Astrocyte (in vitro differentiated cells and primary cell): ENCODE measurements around the gene SURF4. TPM values are rescaled to one million over a fixed set of nuclear protein-coding genes. Genes with fewer than 3 reads are reported as not detected.
A peak's percentile ranks its signal among the peaks of the same experiment; 100 is the strongest.

Experiments used
- DNase-seq: peaks from one replicate; pipeline ENCODE4 v3.0.0-alpha.2; 2010; ENCODE audit warnings: low read depth
- FAIRE-seq: peaks from 2 replicates; lab custom pipeline; 2011; peaks lifted over from hg19 to GRCh38; lab: Jason Lieb, UNC
- H2AFZ ChIP-seq: 2 replicates; pipeline ENCODE4 v1.6.0; 2012; ENCODE audit warnings: low read depth, low read length, inconsistent platforms
- H3K27ac ChIP-seq: 2 replicates; pipeline ENCODE4 v1.5.1; 2011; ENCODE audit warnings: low read depth, low read length, inconsistent platforms
- H3K27me3 ChIP-seq: 2 replicates; pipeline ENCODE4 v1.6.0; 2011; ENCODE audit warnings: low read length, inconsistent platforms; ENCODE audit not compliant: insufficient read depth
- H3K36me3 ChIP-seq: 2 replicates; pipeline ENCODE4 v1.5.1; 2011; ENCODE audit warnings: low read length, inconsistent platforms; ENCODE audit not compliant: insufficient read depth
- H3K4me1 ChIP-seq: 2 replicates; pipeline ENCODE4 v1.5.1; 2011; ENCODE audit warnings: low read length, inconsistent platforms; ENCODE audit not compliant: insufficient read depth
- H3K4me2 ChIP-seq: 2 replicates; pipeline ENCODE4 v1.6.0; 2012; ENCODE audit warnings: low read length, inconsistent platforms
- H3K4me3 ChIP-seq: 2 replicates; pipeline ENCODE4 v1.5.1; 2011; ENCODE audit warnings: low read depth, mild to moderate bottlenecking, low read length, inconsistent platforms; ENCODE audit not compliant: insufficient read depth
- H3K79me2 ChIP-seq: 2 replicates; pipeline ENCODE4 v1.6.0; 2012; ENCODE audit warnings: mild to moderate bottlenecking, low read length, inconsistent platforms; ENCODE audit not compliant: insufficient read depth
- H3K9ac ChIP-seq: 2 replicates; pipeline ENCODE4 v1.6.0; 2012; ENCODE audit warnings: mild to moderate bottlenecking, low read length, inconsistent platforms
- H3K9me3 ChIP-seq: 2 replicates; pipeline ENCODE4 v1.5.1; 2012; ENCODE audit warnings: low read depth, mild to moderate bottlenecking, low read length, inconsistent platforms; ENCODE audit not compliant: insufficient read depth
- H4K20me1 ChIP-seq: 2 replicates; pipeline ENCODE4 v1.6.0; 2012; ENCODE audit warnings: low read length, inconsistent platforms; ENCODE audit not compliant: insufficient read depth
- H3K27ac Mint-ChIP-seq: one replicate; pipeline ENCODE4 v1.8.0; 2021; ENCODE audit warnings: mild to moderate bottlenecking, mixed read lengths; ENCODE audit not compliant: unreplicated experiment
- H3K27me3 Mint-ChIP-seq: one replicate; pipeline ENCODE4 v1.8.0; 2021; ENCODE audit warnings: low read depth, mixed read lengths; ENCODE audit not compliant: unreplicated experiment
- H3K36me3 Mint-ChIP-seq: one replicate; pipeline ENCODE4 v1.8.0; 2021; ENCODE audit warnings: low read depth, mixed read lengths; ENCODE audit not compliant: unreplicated experiment
- H3K4me1 Mint-ChIP-seq: one replicate; pipeline ENCODE4 v1.8.0; 2021; ENCODE audit warnings: low read depth, mixed read lengths; ENCODE audit not compliant: unreplicated experiment
- H3K4me3 Mint-ChIP-seq: one replicate; pipeline ENCODE4 v1.8.0; 2021; ENCODE audit warnings: mild to moderate bottlenecking, moderate library complexity, mixed read lengths; ENCODE audit not compliant: unreplicated experiment
- H3K9me3 Mint-ChIP-seq: one replicate; pipeline ENCODE4 v1.8.0; 2021; ENCODE audit warnings: mild to moderate bottlenecking, mixed read lengths; ENCODE audit not compliant: unreplicated experiment
- EZH2 ChIP-seq: IDR thresholded peaks from 2 replicates; pipeline ENCODE4 v1.6.1; 2012; ENCODE audit warnings: mild to moderate bottlenecking, low read length, inconsistent platforms; ENCODE audit not compliant: insufficient read depth
- total RNA-seq: library from RNA; stranded (reverse); gene quantifications from 2 replicates; pipeline ENCODE4 v1.2.1, GENCODE V29; 2021
- TF ChIP-seq, protein P1 (sequence below): IDR thresholded peaks from 2 replicates; pipeline ENCODE4 v1.5.1; 2011; ENCODE audit warnings: low read depth, mild to moderate bottlenecking, inconsistent platforms, low read length, moderate library complexity; ENCODE audit not compliant: insufficient read depth

SURF4 gene
- total RNA-seq, 1 donor from 2014 or later: 338 TPM

DNA sequence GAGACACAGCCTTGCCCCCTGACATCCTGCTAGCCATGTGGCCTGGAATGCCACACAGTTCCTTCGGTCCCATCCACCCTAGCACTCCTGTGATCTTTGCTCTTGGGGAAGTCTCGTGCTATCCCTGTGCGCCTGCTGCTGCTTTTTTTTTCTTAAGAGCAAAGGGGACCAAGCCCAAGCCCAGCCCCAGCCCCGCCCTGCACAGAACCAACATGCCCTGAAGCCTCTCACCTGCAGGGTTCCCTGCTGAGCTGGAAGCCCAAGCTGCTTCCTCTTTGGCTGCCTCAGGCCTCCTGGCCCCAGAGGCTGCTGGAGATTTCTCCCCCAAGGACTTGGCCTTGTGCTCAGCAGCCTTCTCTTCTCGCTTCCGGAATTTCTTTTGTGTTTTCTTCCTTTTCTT lies 41.7 kb downstream of the SURF4 start:
- no peaks in the 10 kb centered on the region for H3K9me3 Mint-ChIP-seq

DNA sequence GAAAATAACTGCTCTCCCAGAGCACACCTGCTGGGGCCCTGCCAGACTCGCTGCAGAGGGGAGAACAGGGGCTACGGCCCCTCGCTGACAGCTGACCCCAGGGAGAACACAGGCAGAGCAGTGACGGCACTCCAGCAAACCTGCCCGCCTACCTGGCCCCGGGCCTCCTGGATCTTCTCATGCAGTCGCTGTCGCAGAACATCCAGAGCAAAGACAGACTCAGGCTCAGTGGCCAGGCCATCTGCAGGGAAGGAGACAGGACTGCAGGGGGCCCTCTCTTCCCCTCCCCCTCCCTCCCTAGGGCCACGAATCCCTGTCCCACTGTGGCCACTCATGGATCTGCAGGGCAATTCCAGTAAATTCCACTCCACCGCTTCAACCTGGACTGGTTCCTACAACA lies 42.3 kb downstream of the SURF4 start:
- Histone ChIP-seq H3K4me3 (no peak overlapping the region), H4K20me1 (peaks cover 40% of the 10 kb centered on the region), H2AFZ (no peak overlapping the region), H3K79me2 (peaks cover 36% of the 10 kb centered on the region), H3K4me1 (peaks cover 7% of the 10 kb centered on the region), H3K9me3 (no peaks in the 10 kb centered on the region), H3K27me3 (no peaks in the 10 kb centered on the region), H3K27ac (no peak overlapping the region), H3K36me3 (peaks cover 24% of the 10 kb centered on the region), H3K4me2 (no peak overlapping the region), H3K9ac (no peak overlapping the region)
- TF ChIP-seq, protein P1, sequence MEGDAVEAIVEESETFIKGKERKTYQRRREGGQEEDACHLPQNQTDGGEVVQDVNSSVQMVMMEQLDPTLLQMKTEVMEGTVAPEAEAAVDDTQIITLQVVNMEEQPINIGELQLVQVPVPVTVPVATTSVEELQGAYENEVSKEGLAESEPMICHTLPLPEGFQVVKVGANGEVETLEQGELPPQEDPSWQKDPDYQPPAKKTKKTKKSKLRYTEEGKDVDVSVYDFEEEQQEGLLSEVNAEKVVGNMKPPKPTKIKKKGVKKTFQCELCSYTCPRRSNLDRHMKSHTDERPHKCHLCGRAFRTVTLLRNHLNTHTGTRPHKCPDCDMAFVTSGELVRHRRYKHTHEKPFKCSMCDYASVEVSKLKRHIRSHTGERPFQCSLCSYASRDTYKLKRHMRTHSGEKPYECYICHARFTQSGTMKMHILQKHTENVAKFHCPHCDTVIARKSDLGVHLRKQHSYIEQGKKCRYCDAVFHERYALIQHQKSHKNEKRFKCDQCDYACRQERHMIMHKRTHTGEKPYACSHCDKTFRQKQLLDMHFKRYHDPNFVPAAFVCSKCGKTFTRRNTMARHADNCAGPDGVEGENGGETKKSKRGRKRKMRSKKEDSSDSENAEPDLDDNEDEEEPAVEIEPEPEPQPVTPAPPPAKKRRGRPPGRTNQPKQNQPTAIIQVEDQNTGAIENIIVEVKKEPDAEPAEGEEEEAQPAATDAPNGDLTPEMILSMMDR: no peak
- no peak for TF ChIP-seq EZH2
- no peaks in the 10 kb centered on the region for H3K27me3 Mint-ChIP-seq
- H3K9me3 Mint-ChIP-seq: no peaks in the 10 kb centered on the region
- peaks cover 14% of the 10 kb centered on the region for H3K36me3 Mint-ChIP-seq
- no peak overlapping the region for H3K27ac Mint-ChIP-seq
- H3K4me1 Mint-ChIP-seq: peaks cover 14% of the 10 kb centered on the region
- DNase-seq (no peak), FAIRE-seq (no peak)
- H3K4me3 Mint-ChIP-seq: peak overlapping the region; percentile 14

More for the DNA sequence above, 41.7 kb downstream of the SURF4 start:
- Mint-ChIP-seq H3K27me3 (no peaks in the 10 kb centered on the region), H3K27ac (peak overlapping the region; percentile 14), H3K36me3 (peaks cover 16% of the 10 kb centered on the region), H3K4me1 (peaks cover 14% of the 10 kb centered on the region), H3K4me3 (peak overlapping the region; percentile 99)
- no peak overlapping the region for H3K27ac ChIP-seq
- H3K27me3 ChIP-seq: no peaks in the 10 kb centered on the region
- H4K20me1 ChIP-seq: peaks cover 40% of the 10 kb centered on the region
- H3K79me2 ChIP-seq: peaks cover 36% of the 10 kb centered on the region
- peaks cover 24% of the 10 kb centered on the region for H3K36me3 ChIP-seq
- FAIRE-seq (no peak), DNase-seq (no peak)
- H3K9ac ChIP-seq: no peak overlapping the region
- H3K4me1 ChIP-seq: peaks cover 7% of the 10 kb centered on the region
- H2AFZ ChIP-seq: no peak overlapping the region
- no peak for TF ChIP-seq EZH2
- TF ChIP-seq, protein P1: no peak
- no peak overlapping the region for H3K4me2 ChIP-seq
- no peak overlapping the region for H3K4me3 ChIP-seq
- no peaks in the 10 kb centered on the region for H3K9me3 ChIP-seq

DNA sequence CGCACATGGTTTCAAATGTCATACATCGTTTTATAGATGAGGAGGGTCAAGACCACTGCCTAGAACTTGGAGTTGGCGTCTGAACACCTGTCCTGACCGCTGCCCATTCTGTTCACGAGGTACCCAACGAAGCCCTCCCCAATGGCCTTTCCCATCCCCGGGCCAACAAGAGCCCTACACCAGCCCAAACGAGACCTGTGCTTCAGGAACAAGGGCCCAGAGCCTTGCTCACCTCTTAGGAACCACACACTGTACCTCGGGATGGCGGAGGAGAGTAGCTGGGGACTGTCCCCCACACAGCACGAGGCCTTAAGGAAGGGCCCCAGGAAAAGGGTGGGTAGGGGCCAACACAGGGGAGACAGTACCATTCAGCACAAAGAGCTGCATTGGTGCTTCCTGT lies 42.8 kb downstream of the SURF4 start:
- no peak overlapping the region for H3K4me3 ChIP-seq
- peaks cover 7% of the 10 kb centered on the region for H3K4me1 ChIP-seq
- H3K36me3 Mint-ChIP-seq: peaks cover 14% of the 10 kb centered on the region
- H3K4me1 Mint-ChIP-seq: peaks cover 14% of the 10 kb centered on the region
- DNase-seq (no peak), FAIRE-seq (no peak)
- H2AFZ ChIP-seq: no peak overlapping the region
- no peak for TF ChIP-seq EZH2
- TF ChIP-seq, protein P1: no peak
- no peak overlapping the region for H3K4me2 ChIP-seq
- peaks cover 40% of the 10 kb centered on the region for H4K20me1 ChIP-seq
- H3K27ac Mint-ChIP-seq: no peak overlapping the region
- H3K9me3 Mint-ChIP-seq: no peaks in the 10 kb centered on the region
- H3K9ac ChIP-seq: no peak overlapping the region
- no peaks in the 10 kb centered on the region for H3K27me3 Mint-ChIP-seq
- no peaks in the 10 kb centered on the region for H3K27me3 ChIP-seq
- peaks cover 36% of the 10 kb centered on the region for H3K79me2 ChIP-seq
- H3K9me3 ChIP-seq: no peaks in the 10 kb centered on the region
- H3K36me3 ChIP-seq: peaks cover 24% of the 10 kb centered on the region
- H3K27ac ChIP-seq: no peak overlapping the region
- peak overlapping the region; percentile 14 for H3K4me3 Mint-ChIP-seq
